ENCODE results near the gene KLK2. TPM values are rescaled to one million over a fixed set of nuclear protein-coding genes. Genes with fewer than 3 reads are reported as not detected.

The KLK2 gene
- total RNA-seq, 1 experiment from 2014 or later = not detected

GRCh38 chr19:50837300-50837699 is 35.9 kb upstream of the KLK2 start:
- Mint-ChIP-seq H3K27ac (ENCODE audit: unreplicated experiment) (peak overlapping the region; percentile 86), H3K36me3 (ENCODE audit: insufficient read depth, unreplicated experiment) (peaks cover 24% of the 10 kb centered on the region), H3K9me3 (ENCODE audit: low read depth, unreplicated experiment) (no peaks in the 10 kb centered on the region), H3K4me1 (ENCODE audit: low read depth, unreplicated experiment) (peaks cover 12% of the 10 kb centered on the region), H3K4me3 (ENCODE audit: low read depth, unreplicated experiment) (peak overlapping the region; percentile 79), H3K27me3 (ENCODE audit: unreplicated experiment) (peaks cover 87% of the 10 kb centered on the region)
- intact Hi-C loops (cut with micrococcal nuclease; ENCODE audit: unreplicated experiment) = no loop called here
- TF ChIP-seq CTCF (IDR thresholded peaks at IDR 0.05; ENCODE audit: unreplicated experiment) = no peak
- CTCF ChIA-PET = no interaction called here
- BruUV-seq (replicated peaks) = no TSS peak
- DNase-seq = no peak

- peaks cover 24% of the 10 kb centered on the region for H3K36me3 Mint-ChIP-seq (ENCODE audit: insufficient read depth, unreplicated experiment)
- H3K9me3 Mint-ChIP-seq (ENCODE audit: low read depth, unreplicated experiment) = no peaks in the 10 kb centered on the region
- no peak overlapping the region for H3K27ac Mint-ChIP-seq (ENCODE audit: unreplicated experiment)
- CTCF ChIA-PET = interaction anchor here (0.7 to 0.8 kb wide), 2 partner anchors 84 to 247 kb away, joined by 3 to 14 read pairs; no protein-coding TSS in a partner anchor
- H3K27me3 Mint-ChIP-seq (ENCODE audit: unreplicated experiment) = peaks cover 87% of the 10 kb centered on the region
- peaks cover 12% of the 10 kb centered on the region for H3K4me1 Mint-ChIP-seq (ENCODE audit: low read depth, unreplicated experiment)
- no TSS peak for BruUV-seq (replicated peaks)
- peak; percentile 27 for DNase-seq
- intact Hi-C loops (cut with micrococcal nuclease; ENCODE audit: unreplicated experiment) = no loop called here
- TF ChIP-seq CTCF (IDR thresholded peaks at IDR 0.05; ENCODE audit: unreplicated experiment) = peak; percentile 47
- no peak overlapping the region for H3K4me3 Mint-ChIP-seq (ENCODE audit: low read depth, unreplicated experiment)
Observed at GRCh38 chr19:50838239-50838638, 35.0 kb upstream of the KLK2 start.

GRCh38 chr19:50839712-50840655 is 33.3 kb upstream of the KLK2 start:
- no peak overlapping the region for H3K4me3 Mint-ChIP-seq (ENCODE audit: low read depth, unreplicated experiment)
- no peaks in the 10 kb centered on the region for H3K9me3 Mint-ChIP-seq (ENCODE audit: low read depth, unreplicated experiment)
- intact Hi-C loops (cut with micrococcal nuclease; ENCODE audit: unreplicated experiment) = no loop called here
- no peak for TF ChIP-seq CTCF (IDR thresholded peaks at IDR 0.05; ENCODE audit: unreplicated experiment)
- no TSS peak for BruUV-seq (replicated peaks)
- no peak overlapping the region for H3K27ac Mint-ChIP-seq (ENCODE audit: unreplicated experiment)
- DNase-seq = no peak
- CTCF ChIA-PET = no interaction called here
- H3K36me3 Mint-ChIP-seq (ENCODE audit: insufficient read depth, unreplicated experiment) = peaks cover 24% of the 10 kb centered on the region
- H3K4me1 Mint-ChIP-seq (ENCODE audit: low read depth, unreplicated experiment) = peaks cover 20% of the 10 kb centered on the region
- peaks cover 94% of the 10 kb centered on the region for H3K27me3 Mint-ChIP-seq (ENCODE audit: unreplicated experiment)

- H3K27ac Mint-ChIP-seq (ENCODE audit: unreplicated experiment) = no peak overlapping the region
- intact Hi-C loops (cut with micrococcal nuclease; ENCODE audit: unreplicated experiment) = no loop called here
- no peaks in the 10 kb centered on the region for H3K9me3 Mint-ChIP-seq (ENCODE audit: low read depth, unreplicated experiment)
- no peak for DNase-seq
- CTCF ChIA-PET = no interaction called here
- no TSS peak for BruUV-seq (replicated peaks)
- H3K4me1 Mint-ChIP-seq (ENCODE audit: low read depth, unreplicated experiment) = peaks cover 12% of the 10 kb centered on the region
- TF ChIP-seq CTCF (IDR thresholded peaks at IDR 0.05; ENCODE audit: unreplicated experiment) = no peak
- H3K27me3 Mint-ChIP-seq (ENCODE audit: unreplicated experiment) = peaks cover 88% of the 10 kb centered on the region
- no peak overlapping the region for H3K4me3 Mint-ChIP-seq (ENCODE audit: low read depth, unreplicated experiment)
- peaks cover 6% of the 10 kb centered on the region for H3K36me3 Mint-ChIP-seq (ENCODE audit: insufficient read depth, unreplicated experiment)
Observed at GRCh38 chr19:50842130-50842529, 31.1 kb upstream of the KLK2 start.
